Nephron progenitor cell (in vitro differentiated cells): ENCODE results near the gene SDK1.

Experiments used
- DNase-seq: peaks from one replicate; pipeline ENCODE4 v3.0.0; 2021
- H3K27ac Mint-ChIP-seq: 2 replicates; pipeline ENCODE4 v1.8.0; 2021; ENCODE audit warnings: mild to moderate bottlenecking, moderate library complexity, mixed read lengths
- H3K27me3 Mint-ChIP-seq: 2 replicates; pipeline ENCODE4 v1.8.0; 2021; ENCODE audit warnings: mild to moderate bottlenecking, low read depth, mixed read lengths; ENCODE audit not compliant: poor library complexity
- H3K36me3 Mint-ChIP-seq: 2 replicates; pipeline ENCODE4 v1.8.0; 2021; ENCODE audit warnings: low read depth, mixed read lengths
- H3K4me1 Mint-ChIP-seq: 2 replicates; pipeline ENCODE4 v1.8.0; 2021; ENCODE audit warnings: mixed read lengths
- H3K4me3 Mint-ChIP-seq: 2 replicates; pipeline ENCODE4 v1.8.0; 2021; ENCODE audit warnings: mild to moderate bottlenecking, moderate library complexity, mixed read lengths
- H3K9me3 Mint-ChIP-seq: 2 replicates; pipeline ENCODE4 v1.8.0; 2021; ENCODE audit warnings: mild to moderate bottlenecking, moderate library complexity, mixed read lengths
- TF ChIP-seq, protein P1 (sequence below): fragments of 200-600 bp; sonication (generic); IDR thresholded peaks from 2 replicates; pipeline ENCODE4 v1.5.0; 2021; ENCODE audit warnings: antibody characterized with exemption

SDK1 gene

GRCh38 chr7:4143511-4144171, 842.6 kb downstream of the SDK1 start:
- Mint-ChIP-seq H3K27ac (no peak overlapping the region), H3K9me3 (no peaks in the 10 kb centered on the region), H3K27me3 (peaks cover 7% of the 10 kb centered on the region), H3K4me3 (peak overlapping the region; percentile 34), H3K4me1 (peaks cover 82% of the 10 kb centered on the region), H3K36me3 (no peaks in the 10 kb centered on the region)
- TF ChIP-seq, protein P1, sequence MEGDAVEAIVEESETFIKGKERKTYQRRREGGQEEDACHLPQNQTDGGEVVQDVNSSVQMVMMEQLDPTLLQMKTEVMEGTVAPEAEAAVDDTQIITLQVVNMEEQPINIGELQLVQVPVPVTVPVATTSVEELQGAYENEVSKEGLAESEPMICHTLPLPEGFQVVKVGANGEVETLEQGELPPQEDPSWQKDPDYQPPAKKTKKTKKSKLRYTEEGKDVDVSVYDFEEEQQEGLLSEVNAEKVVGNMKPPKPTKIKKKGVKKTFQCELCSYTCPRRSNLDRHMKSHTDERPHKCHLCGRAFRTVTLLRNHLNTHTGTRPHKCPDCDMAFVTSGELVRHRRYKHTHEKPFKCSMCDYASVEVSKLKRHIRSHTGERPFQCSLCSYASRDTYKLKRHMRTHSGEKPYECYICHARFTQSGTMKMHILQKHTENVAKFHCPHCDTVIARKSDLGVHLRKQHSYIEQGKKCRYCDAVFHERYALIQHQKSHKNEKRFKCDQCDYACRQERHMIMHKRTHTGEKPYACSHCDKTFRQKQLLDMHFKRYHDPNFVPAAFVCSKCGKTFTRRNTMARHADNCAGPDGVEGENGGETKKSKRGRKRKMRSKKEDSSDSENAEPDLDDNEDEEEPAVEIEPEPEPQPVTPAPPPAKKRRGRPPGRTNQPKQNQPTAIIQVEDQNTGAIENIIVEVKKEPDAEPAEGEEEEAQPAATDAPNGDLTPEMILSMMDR: no peak
- DNase-seq: no peak

DNA sequence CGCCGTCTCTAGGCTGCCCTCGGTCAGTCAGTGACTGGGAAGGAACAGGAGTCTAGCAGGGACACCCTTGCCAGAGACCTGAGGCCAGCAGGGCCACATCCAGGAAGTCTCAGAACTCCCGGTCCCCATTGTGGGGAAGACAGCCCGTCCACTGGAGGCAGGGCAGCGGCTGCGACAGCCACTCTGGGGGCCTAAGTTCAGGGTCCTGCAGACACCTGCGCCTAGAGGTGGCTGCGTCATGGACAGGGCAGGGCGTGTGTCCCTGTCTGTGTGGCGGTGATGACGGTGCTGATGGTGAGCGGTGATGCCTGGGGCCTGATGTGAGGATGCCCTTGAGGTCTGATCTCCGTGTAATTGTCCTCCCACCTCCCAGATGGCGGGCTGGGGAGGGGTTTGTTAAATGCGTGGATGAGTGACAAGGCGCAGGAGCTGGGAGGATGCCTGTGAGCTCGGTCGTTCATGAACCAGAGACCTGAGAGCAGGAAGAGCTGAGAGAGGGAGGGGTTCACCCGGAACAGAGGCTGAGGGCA, 843.2 kb downstream of the SDK1 start:
- TF ChIP-seq, protein P1: no peak
- Mint-ChIP-seq H3K27ac (peak overlapping the region; percentile 96), H3K36me3 (no peaks in the 10 kb centered on the region), H3K4me3 (peak overlapping the region; percentile 83), H3K4me1 (peaks cover 82% of the 10 kb centered on the region), H3K27me3 (peaks cover 7% of the 10 kb centered on the region), H3K9me3 (no peaks in the 10 kb centered on the region)
- peak; percentile 42 for DNase-seq

DNA sequence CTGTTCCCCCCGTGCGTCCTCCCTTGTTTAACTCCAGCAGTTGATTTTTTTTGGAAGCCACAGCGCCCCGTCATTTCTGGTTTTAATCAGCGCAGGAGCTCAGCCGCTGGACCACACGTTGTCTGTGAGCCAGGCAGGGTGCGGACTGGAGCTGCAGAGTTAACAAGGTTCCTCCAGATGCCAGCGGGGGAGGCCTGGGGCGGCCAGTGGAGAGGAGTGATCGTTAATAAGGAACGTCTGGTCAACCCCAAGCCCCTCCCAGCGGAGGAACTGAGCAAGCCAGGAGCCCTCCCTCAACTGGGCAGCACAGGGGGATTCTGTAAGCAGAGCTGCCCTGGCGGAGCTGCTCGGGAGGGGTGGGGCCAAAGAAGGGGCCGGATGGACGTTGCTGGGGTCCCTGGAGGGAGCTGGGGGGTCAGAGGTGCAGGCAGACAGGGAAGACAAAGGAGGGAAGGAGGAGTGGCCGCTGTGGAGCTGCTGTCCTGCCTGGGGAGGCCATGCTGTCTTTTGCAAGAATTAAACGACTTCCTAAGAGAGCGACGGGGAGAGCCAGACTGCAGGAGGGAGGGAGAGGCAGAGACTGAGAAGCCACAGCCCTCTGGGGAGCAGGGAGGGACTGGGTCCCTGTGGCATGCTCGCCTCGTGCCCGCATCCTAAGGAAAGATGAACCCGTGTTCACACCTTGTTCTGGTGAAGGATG, 843.9 kb downstream of the SDK1 start:
- TF ChIP-seq, protein P1: no peak
- Mint-ChIP-seq H3K4me3 (peak overlapping the region; percentile 83), H3K9me3 (no peaks in the 10 kb centered on the region), H3K4me1 (peaks cover 75% of the 10 kb centered on the region), H3K27me3 (peaks cover 7% of the 10 kb centered on the region), H3K36me3 (no peaks in the 10 kb centered on the region), H3K27ac (peak overlapping the region; percentile 96)
- peak; percentile 82 for DNase-seq

DNA sequence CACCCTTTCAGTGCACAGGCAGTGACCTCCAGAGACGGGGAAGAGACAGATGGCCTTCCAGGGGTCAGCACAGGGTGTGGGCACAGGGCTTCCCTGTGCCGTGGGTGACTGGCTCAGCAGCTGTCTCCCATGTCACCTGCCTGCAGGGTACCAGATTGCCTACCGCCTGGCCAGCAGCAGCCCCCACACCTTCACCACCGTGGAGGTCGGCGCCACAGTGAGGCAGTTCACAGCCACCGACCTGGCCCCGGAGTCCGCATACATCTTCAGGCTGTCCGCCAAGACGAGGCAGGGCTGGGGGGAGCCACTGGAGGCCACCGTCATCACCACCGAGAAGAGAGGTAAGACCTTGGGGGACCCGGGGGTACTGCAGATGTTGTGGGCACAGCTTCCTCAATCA, 844.5 kb downstream of the SDK1 start:
- no peak for DNase-seq
- H3K27me3 Mint-ChIP-seq: peaks cover 7% of the 10 kb centered on the region
- TF ChIP-seq, protein P1: no peak
- no peaks in the 10 kb centered on the region for H3K36me3 Mint-ChIP-seq
- H3K9me3 Mint-ChIP-seq: no peaks in the 10 kb centered on the region
- H3K27ac Mint-ChIP-seq: no peak overlapping the region
- no peak overlapping the region for H3K4me3 Mint-ChIP-seq
- peaks cover 68% of the 10 kb centered on the region for H3K4me1 Mint-ChIP-seq

DNA sequence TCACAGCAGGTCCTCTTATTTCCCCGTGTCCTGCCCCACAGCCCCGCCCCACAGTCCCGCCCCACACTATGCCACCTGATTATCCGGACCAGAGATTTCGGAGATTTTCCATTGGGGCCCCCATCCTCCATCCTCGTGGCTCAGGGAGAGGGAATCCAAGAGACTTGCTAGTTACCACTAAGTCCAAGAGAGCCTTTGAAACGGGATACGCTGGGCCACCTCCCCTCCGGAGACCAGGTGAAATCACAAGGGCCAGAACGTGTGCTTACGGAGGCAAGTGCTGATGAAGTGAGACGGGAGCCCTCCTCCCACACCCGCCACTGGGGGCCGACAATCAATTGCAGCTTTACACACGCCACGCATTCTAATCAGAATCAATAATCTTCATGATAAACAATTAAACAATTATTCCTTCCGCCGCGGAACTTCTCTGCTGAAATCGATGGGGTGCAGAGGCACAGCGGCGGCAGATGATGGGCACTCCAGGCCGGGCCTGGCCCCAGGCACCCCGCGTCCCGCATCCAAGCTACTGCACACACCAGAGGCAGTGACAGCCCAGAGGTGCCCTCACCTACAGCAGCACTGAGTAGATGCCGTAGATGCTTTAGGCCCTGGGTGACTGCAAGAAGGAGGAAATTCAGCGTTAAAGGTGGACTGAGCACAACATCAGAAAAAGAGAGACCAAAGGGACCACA, 847.0 kb downstream of the SDK1 start:
- H3K27ac Mint-ChIP-seq: no peak overlapping the region
- H3K9me3 Mint-ChIP-seq: no peaks in the 10 kb centered on the region
- no peak overlapping the region for H3K4me3 Mint-ChIP-seq
- peaks cover 7% of the 10 kb centered on the region for H3K27me3 Mint-ChIP-seq
- H3K4me1 Mint-ChIP-seq: peaks cover 58% of the 10 kb centered on the region
- TF ChIP-seq, protein P1: no peak
- no peaks in the 10 kb centered on the region for H3K36me3 Mint-ChIP-seq
- no peak for DNase-seq
